ENCODE data around the gene DPP10.

Gene DPP10

DNA sequence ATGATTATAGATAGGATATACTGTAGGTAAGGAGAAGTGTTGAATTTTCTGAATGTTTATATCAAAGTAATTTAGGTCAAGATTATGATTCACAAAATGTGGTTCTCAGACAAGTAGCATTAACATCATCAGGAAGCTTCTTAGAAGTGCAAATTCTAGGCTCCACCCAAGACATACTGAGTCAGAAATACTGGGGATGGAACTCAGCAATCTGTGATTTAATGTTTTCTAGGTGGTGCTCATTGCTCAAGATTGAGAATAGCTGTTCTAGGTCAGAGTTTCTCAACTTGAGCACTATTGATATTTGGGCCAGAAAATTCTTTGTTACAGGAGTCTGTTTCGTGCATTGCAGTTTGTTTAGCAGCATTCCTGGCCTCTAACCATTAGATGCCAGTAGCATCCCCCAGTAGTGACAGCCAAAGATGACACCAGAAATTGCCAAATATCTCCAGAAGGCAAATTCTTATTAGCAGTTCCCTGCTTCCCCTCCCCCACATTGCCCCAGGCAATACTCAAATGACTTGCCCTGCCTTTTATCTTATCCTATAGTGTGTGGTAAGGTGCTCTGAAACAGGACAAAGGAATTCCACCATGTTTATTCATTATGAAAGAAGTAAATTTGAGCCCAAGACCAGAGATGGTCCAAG lies 1001.2 kb downstream of the DPP10 start:
- H3K4me3 ChIP-seq (replicated peaks; ENCODE audit: low read depth, low read length): no peak overlapping the region
- TF ChIP-seq, protein P1, sequence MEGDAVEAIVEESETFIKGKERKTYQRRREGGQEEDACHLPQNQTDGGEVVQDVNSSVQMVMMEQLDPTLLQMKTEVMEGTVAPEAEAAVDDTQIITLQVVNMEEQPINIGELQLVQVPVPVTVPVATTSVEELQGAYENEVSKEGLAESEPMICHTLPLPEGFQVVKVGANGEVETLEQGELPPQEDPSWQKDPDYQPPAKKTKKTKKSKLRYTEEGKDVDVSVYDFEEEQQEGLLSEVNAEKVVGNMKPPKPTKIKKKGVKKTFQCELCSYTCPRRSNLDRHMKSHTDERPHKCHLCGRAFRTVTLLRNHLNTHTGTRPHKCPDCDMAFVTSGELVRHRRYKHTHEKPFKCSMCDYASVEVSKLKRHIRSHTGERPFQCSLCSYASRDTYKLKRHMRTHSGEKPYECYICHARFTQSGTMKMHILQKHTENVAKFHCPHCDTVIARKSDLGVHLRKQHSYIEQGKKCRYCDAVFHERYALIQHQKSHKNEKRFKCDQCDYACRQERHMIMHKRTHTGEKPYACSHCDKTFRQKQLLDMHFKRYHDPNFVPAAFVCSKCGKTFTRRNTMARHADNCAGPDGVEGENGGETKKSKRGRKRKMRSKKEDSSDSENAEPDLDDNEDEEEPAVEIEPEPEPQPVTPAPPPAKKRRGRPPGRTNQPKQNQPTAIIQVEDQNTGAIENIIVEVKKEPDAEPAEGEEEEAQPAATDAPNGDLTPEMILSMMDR (IDR thresholded peaks at IDR 0.05; ENCODE audit: low read length, missing control alignments): no peak
- DNase-seq (ENCODE audit: low read depth): no peak

DNA sequence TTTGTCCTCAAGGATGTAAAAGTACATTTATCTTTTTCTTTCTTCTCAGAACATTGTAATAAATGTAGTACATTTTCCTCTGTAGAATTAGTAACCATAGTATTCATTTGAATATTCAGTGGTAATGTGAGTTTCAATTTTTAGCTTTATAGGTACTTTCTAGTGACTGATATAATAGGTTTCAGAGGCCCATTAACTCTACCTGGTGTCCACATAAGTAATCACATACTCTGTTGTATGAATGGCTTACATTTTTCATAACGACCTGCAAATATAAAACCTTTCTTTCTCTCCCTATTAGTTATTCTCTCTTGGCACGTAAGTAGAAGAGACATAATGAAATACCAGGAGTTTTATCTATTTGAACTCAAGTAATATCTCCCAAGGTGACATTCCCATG lies 1017.6 kb downstream of the DPP10 start:
- DNase-seq (ENCODE audit: low read depth): no peak
- TF ChIP-seq, protein P1 (IDR thresholded peaks at IDR 0.05; ENCODE audit: low read length, missing control alignments): no peak

DNA sequence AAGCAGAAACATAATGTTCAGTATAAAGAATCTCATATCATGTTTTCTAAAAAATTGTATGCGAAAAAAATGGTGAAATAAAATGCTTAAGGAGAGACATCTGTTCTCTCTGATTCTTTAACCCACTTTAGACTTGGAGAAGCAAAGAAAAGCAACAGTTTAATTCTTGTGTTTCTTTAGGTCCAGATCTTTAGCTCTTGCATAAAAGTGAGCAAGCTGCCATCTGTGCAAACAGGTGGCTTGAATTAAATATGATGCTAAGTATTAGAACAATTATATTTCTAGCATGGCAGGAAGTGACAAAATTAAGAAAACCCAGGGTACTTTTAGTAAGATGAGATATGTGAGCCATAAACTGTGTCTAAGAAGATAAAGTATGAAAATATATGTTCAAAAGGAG lies 1038.3 kb downstream of the DPP10 start:
- H3K4me3 ChIP-seq (replicated peaks; ENCODE audit: low read depth, low read length): no peak overlapping the region
- no peak for DNase-seq (ENCODE audit: low read depth)
- TF ChIP-seq, protein P1 (IDR thresholded peaks at IDR 0.05; ENCODE audit: low read length, missing control alignments): no peak

More for the DNA sequence above, 1017.6 kb downstream of the DPP10 start:
- no peak overlapping the region for H3K4me3 ChIP-seq (replicated peaks; ENCODE audit: low read depth, low read length)

DNA sequence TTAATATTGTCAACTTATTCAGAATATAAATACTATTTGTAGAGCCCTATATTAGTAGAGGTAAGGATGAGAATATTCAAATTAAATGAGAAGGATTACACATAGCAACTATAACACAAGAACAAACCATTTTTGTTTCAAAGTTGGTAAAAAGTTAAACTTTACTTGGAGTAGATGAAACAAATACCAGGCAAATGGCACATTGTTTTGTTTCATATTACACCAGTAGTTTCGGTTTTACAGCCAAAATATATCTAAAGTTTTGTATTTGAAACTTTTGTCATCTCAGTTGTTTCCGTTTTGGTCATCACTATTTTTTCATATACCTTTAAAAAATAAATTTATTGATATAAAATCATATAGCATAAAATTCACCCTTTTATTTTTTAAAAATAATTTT lies 1039.4 kb downstream of the DPP10 start:
- no peak overlapping the region for H3K4me3 ChIP-seq (replicated peaks; ENCODE audit: low read depth, low read length)
- TF ChIP-seq, protein P1 (IDR thresholded peaks at IDR 0.05; ENCODE audit: low read length, missing control alignments): no peak
- no peak for DNase-seq (ENCODE audit: low read depth)

DNA sequence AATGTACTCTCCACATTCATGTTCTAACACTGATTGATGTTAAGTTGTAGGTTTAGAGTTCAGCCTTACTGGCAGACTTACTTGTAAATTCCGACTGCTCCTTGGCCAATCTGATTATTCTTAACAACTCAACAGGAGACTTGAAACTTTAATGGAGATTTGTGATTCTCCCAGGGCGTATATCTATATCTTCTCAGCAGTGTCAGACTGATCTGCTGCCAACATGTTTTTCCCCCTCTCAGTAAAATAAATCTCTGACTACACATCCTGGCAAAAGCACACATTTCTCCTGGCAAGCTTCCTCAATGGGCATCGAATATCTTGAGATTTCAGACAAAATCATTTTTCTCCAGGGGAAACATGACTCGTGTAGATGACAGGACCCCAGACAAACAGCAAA lies 1041.2 kb downstream of the DPP10 start:
- TF ChIP-seq, protein P1 (IDR thresholded peaks at IDR 0.05; ENCODE audit: low read length, missing control alignments): no peak
- no peak for DNase-seq (ENCODE audit: low read depth)
- H3K4me3 ChIP-seq (replicated peaks; ENCODE audit: low read depth, low read length): no peak overlapping the region

DNA sequence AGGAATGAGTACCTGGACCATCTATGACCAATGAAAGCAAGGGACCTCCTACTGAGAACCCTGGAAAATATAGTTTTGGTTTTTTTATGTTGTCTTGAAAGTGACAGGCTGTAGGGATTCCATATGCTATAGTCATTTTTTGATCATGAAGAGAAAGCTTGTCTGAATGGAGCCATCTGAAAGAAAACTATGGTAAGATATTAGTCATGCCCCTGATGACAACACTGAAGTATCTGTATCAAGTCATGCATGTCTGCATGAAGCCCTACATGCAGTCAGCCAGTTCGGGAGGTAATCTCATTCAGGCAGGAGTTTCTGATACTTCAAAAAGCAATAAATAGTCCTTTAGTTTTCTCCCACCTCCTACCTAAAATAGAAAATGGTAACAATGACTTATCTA lies 1042.0 kb downstream of the DPP10 start:
- TF ChIP-seq, protein P1 (IDR thresholded peaks at IDR 0.05; ENCODE audit: low read length, missing control alignments): no peak

DNA sequence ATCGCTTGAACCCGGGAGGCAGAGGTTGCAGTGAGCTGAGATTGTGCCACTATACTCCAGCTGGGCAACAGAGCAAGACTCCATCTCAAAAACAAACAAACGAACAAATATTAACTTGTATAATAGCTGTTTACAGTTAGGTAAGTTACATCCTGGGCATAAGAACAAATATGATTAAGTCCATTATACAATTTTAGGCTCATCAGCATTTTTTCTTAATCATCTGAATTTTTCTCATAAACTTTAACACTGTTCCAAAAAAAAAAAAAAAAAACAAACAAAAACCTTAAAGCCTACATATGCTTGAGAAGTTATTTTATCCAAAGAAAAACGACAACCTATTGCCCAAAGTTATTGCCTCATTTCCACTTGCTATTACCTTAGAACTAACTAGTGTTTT lies 1042.5 kb downstream of the DPP10 start:
- TF ChIP-seq, protein P1 (IDR thresholded peaks at IDR 0.05; ENCODE audit: low read length, missing control alignments): no peak
- no peak for DNase-seq (ENCODE audit: low read depth)
- H3K4me3 ChIP-seq (replicated peaks; ENCODE audit: low read depth, low read length): no peak overlapping the region

More for the DNA sequence above, 1042.0 kb downstream of the DPP10 start:
- DNase-seq (ENCODE audit: low read depth): no peak
- no peak overlapping the region for H3K4me3 ChIP-seq (replicated peaks; ENCODE audit: low read depth, low read length)
